ENCODE results near the gene ZNF322.
A peak's percentile ranks its signal among the peaks of the same experiment; 100 is the strongest.
"Not testable (repeated sequence)": the region's sequence is repeated elsewhere in the genome, so short reads cannot be mapped to it uniquely, and the experiment has no call there.

Gene ZNF322

GRCh38 chr6:26659042-26659999 lies at the start of gene ZNF322:
TSS of gene ZNF322 (minus strand) at chr6:26659746. CDS start at chr6:26638553, 21,193 bp downstream.
- Histone ChIP-seq H3K27me3 (ENCODE audit: low read depth, low read length) (no peaks in the 10 kb centered on the region), H3K9me3 (ENCODE audit: control insufficient read depth in 1 of 2, low read length in 2 of 2) (no peaks in the 10 kb centered on the region), H3K4me1 (ENCODE audit: control insufficient read depth in 1 of 2, insufficient read depth in 2 of 2, low read length in 2 of 2) (peaks cover 14 to 21% of the 10 kb centered on the region in 2 donors), H3K4me3 (ENCODE audit: low read depth in 1 of 2, low read length in 2 of 2) (peak within 1 kb of the TSS; percentile 87 to 91), H3K27ac (ENCODE audit: low read length) (peak within 1 kb of the TSS; percentile 82), H3K36me3 (ENCODE audit: control insufficient read depth in 1 of 2, insufficient read depth in 2 of 2, low read length in 2 of 2) (peaks cover 3 to 16% of the 10 kb centered on the region in 2 donors)

- not testable (repeated sequence) for H3K36me3 ChIP-seq (ENCODE audit: control insufficient read depth in 1 of 2, insufficient read depth in 2 of 2, low read length in 2 of 2); H3K9me3 ChIP-seq (ENCODE audit: control insufficient read depth in 1 of 2, low read length in 2 of 2); H3K4me1 ChIP-seq (ENCODE audit: control insufficient read depth in 1 of 2, insufficient read depth in 2 of 2, low read length in 2 of 2); H3K27me3 ChIP-seq (ENCODE audit: low read depth, low read length); H3K27ac ChIP-seq (ENCODE audit: low read length); H3K4me3 ChIP-seq (ENCODE audit: low read depth in 1 of 2, low read length in 2 of 2)
Measured at GRCh38 chr6:26705780-26706179, 46.2 kb upstream of the ZNF322 start.

GRCh38 chr6:26705352-26705751 lies 45.8 kb upstream of the ZNF322 start:
- H3K27ac ChIP-seq (ENCODE audit: low read length); H3K4me1 ChIP-seq (ENCODE audit: control insufficient read depth in 1 of 2, insufficient read depth in 2 of 2, low read length in 2 of 2); H3K27me3 ChIP-seq (ENCODE audit: low read depth, low read length); H3K4me3 ChIP-seq (ENCODE audit: low read depth in 1 of 2, low read length in 2 of 2); H3K9me3 ChIP-seq (ENCODE audit: control insufficient read depth in 1 of 2, low read length in 2 of 2); H3K36me3 ChIP-seq (ENCODE audit: control insufficient read depth in 1 of 2, insufficient read depth in 2 of 2, low read length in 2 of 2): not testable (repeated sequence)

GRCh38 chr6:26701023-26701747 lies 41.6 kb upstream of the ZNF322 start:
- not testable (repeated sequence) for H3K36me3 ChIP-seq (ENCODE audit: control insufficient read depth in 1 of 2, insufficient read depth in 2 of 2, low read length in 2 of 2); H3K27me3 ChIP-seq (ENCODE audit: low read depth, low read length); H3K9me3 ChIP-seq (ENCODE audit: control insufficient read depth in 1 of 2, low read length in 2 of 2); H3K27ac ChIP-seq (ENCODE audit: low read length); H3K4me1 ChIP-seq (ENCODE audit: control insufficient read depth in 1 of 2, insufficient read depth in 2 of 2, low read length in 2 of 2); H3K4me3 ChIP-seq (ENCODE audit: low read depth in 1 of 2, low read length in 2 of 2)

GRCh38 chr6:26697496-26697895 lies 38.0 kb upstream of the ZNF322 start:
- H3K27ac ChIP-seq (ENCODE audit: low read length); H3K4me3 ChIP-seq (ENCODE audit: low read depth in 1 of 2, low read length in 2 of 2); H3K36me3 ChIP-seq (ENCODE audit: control insufficient read depth in 1 of 2, insufficient read depth in 2 of 2, low read length in 2 of 2); H3K4me1 ChIP-seq (ENCODE audit: control insufficient read depth in 1 of 2, insufficient read depth in 2 of 2, low read length in 2 of 2); H3K9me3 ChIP-seq (ENCODE audit: control insufficient read depth in 1 of 2, low read length in 2 of 2); H3K27me3 ChIP-seq (ENCODE audit: low read depth, low read length): not testable (repeated sequence)

GRCh38 chr6:26689324-26689947 lies 29.9 kb upstream of the ZNF322 start:
- H3K4me3 ChIP-seq (ENCODE audit: low read depth in 1 of 2, low read length in 2 of 2); H3K27me3 ChIP-seq (ENCODE audit: low read depth, low read length); H3K4me1 ChIP-seq (ENCODE audit: control insufficient read depth in 1 of 2, insufficient read depth in 2 of 2, low read length in 2 of 2); H3K36me3 ChIP-seq (ENCODE audit: control insufficient read depth in 1 of 2, insufficient read depth in 2 of 2, low read length in 2 of 2); H3K9me3 ChIP-seq (ENCODE audit: control insufficient read depth in 1 of 2, low read length in 2 of 2); H3K27ac ChIP-seq (ENCODE audit: low read length): not testable (repeated sequence)

GRCh38 chr6:26682435-26683042 lies 23.0 kb upstream of the ZNF322 start:
- H3K9me3 ChIP-seq (ENCODE audit: control insufficient read depth in 1 of 2, low read length in 2 of 2); H3K36me3 ChIP-seq (ENCODE audit: control insufficient read depth in 1 of 2, insufficient read depth in 2 of 2, low read length in 2 of 2); H3K27ac ChIP-seq (ENCODE audit: low read length); H3K27me3 ChIP-seq (ENCODE audit: low read depth, low read length); H3K4me1 ChIP-seq (ENCODE audit: control insufficient read depth in 1 of 2, insufficient read depth in 2 of 2, low read length in 2 of 2); H3K4me3 ChIP-seq (ENCODE audit: low read depth in 1 of 2, low read length in 2 of 2): not testable (repeated sequence)

- H3K4me1 ChIP-seq (ENCODE audit: control insufficient read depth in 1 of 2, insufficient read depth in 2 of 2, low read length in 2 of 2); H3K27ac ChIP-seq (ENCODE audit: low read length); H3K9me3 ChIP-seq (ENCODE audit: control insufficient read depth in 1 of 2, low read length in 2 of 2); H3K36me3 ChIP-seq (ENCODE audit: control insufficient read depth in 1 of 2, insufficient read depth in 2 of 2, low read length in 2 of 2); H3K4me3 ChIP-seq (ENCODE audit: low read depth in 1 of 2, low read length in 2 of 2); H3K27me3 ChIP-seq (ENCODE audit: low read depth, low read length): not testable (repeated sequence)
Measured at GRCh38 chr6:26673287-26673686, 13.7 kb upstream of the ZNF322 start.

- not testable (repeated sequence) for H3K27me3 ChIP-seq (ENCODE audit: low read depth, low read length); H3K4me3 ChIP-seq (ENCODE audit: low read depth in 1 of 2, low read length in 2 of 2); H3K4me1 ChIP-seq (ENCODE audit: control insufficient read depth in 1 of 2, insufficient read depth in 2 of 2, low read length in 2 of 2); H3K27ac ChIP-seq (ENCODE audit: low read length); H3K9me3 ChIP-seq (ENCODE audit: control insufficient read depth in 1 of 2, low read length in 2 of 2); H3K36me3 ChIP-seq (ENCODE audit: control insufficient read depth in 1 of 2, insufficient read depth in 2 of 2, low read length in 2 of 2)
Measured at GRCh38 chr6:26670558-26670957, 11.0 kb upstream of the ZNF322 start.

- not testable (repeated sequence) for H3K4me1 ChIP-seq (ENCODE audit: control insufficient read depth in 1 of 2, insufficient read depth in 2 of 2, low read length in 2 of 2); H3K4me3 ChIP-seq (ENCODE audit: low read depth in 1 of 2, low read length in 2 of 2); H3K9me3 ChIP-seq (ENCODE audit: control insufficient read depth in 1 of 2, low read length in 2 of 2); H3K27ac ChIP-seq (ENCODE audit: low read length); H3K27me3 ChIP-seq (ENCODE audit: low read depth, low read length); H3K36me3 ChIP-seq (ENCODE audit: control insufficient read depth in 1 of 2, insufficient read depth in 2 of 2, low read length in 2 of 2)
Measured at GRCh38 chr6:26670003-26670402, 10.5 kb upstream of the ZNF322 start.

GRCh38 chr6:26660000-26660361 lies 435 bp upstream of the ZNF322 start:
- Histone ChIP-seq H3K27me3 (ENCODE audit: low read depth, low read length) (peaks cover 4% of the 10 kb centered on the region), H3K4me3 (ENCODE audit: low read depth in 1 of 2, low read length in 2 of 2) (peak overlapping the region; percentile 87 to 91), H3K9me3 (ENCODE audit: control insufficient read depth in 1 of 2, low read length in 2 of 2) (no peaks in the 10 kb centered on the region), H3K27ac (ENCODE audit: low read length) (peak overlapping the region; percentile 82), H3K36me3 (ENCODE audit: control insufficient read depth in 1 of 2, insufficient read depth in 2 of 2, low read length in 2 of 2) (peaks cover 3 to 15% of the 10 kb centered on the region in 2 donors), H3K4me1 (ENCODE audit: control insufficient read depth in 1 of 2, insufficient read depth in 2 of 2, low read length in 2 of 2) (peaks cover 14 to 21% of the 10 kb centered on the region in 2 donors)

Data from muscle layer of duodenum (tissue), 2 donors.